ENCODE data around the gene TCEAL8.

The TCEAL8 gene, protein sequence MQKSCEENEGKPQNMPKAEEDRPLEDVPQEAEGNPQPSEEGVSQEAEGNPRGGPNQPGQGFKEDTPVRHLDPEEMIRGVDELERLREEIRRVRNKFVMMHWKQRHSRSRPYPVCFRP

DNA sequence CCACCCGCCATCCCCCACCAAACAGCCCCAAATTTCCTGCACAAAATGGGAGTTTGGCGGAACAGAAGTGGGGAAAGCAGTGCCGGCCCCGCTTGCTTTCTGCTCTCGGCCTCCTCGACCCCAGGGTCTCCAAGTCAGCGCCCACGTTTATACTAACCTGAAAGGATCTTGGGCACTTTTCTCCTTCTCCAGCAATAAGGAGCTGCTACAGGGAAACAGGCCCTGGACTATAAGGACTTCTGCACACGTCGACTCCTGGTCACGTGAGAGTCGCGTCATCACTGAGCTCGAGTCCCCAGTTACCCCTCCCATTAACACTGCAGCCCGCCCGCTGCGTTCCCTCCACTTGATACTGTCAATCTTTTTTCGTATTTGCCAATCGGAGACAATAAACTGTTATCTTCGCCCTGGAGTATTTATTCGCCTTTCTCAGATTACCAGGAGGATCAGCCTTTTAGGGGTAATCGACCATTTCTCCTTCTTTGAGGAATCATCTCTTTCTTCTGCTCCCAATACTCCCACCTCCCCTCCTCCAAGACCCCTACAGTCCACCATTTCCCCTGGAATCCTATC lies at the start of gene TCEAL8:
TSS of gene TCEAL8 (minus strand) at position 235 of the 573 bp plus-strand sequence. CDS start 1,176 bp downstream, outside the sequence.
- CTCF ChIA-PET: interaction anchor here (1.9 kb wide), 1 partner anchor 44 kb away, joined by 4 read pairs; no protein-coding TSS in a partner anchor
- peak; percentile 71 for DNase-seq (ENCODE audit: low spot score)
- TF ChIP-seq, protein P1, sequence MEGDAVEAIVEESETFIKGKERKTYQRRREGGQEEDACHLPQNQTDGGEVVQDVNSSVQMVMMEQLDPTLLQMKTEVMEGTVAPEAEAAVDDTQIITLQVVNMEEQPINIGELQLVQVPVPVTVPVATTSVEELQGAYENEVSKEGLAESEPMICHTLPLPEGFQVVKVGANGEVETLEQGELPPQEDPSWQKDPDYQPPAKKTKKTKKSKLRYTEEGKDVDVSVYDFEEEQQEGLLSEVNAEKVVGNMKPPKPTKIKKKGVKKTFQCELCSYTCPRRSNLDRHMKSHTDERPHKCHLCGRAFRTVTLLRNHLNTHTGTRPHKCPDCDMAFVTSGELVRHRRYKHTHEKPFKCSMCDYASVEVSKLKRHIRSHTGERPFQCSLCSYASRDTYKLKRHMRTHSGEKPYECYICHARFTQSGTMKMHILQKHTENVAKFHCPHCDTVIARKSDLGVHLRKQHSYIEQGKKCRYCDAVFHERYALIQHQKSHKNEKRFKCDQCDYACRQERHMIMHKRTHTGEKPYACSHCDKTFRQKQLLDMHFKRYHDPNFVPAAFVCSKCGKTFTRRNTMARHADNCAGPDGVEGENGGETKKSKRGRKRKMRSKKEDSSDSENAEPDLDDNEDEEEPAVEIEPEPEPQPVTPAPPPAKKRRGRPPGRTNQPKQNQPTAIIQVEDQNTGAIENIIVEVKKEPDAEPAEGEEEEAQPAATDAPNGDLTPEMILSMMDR (conservative IDR thresholded peaks at IDR 0.05; ENCODE audit: low read depth): no peak
- POLR2A ChIA-PET (ENCODE audit: low non-redundant PET): interaction anchor here (0.7 kb wide), 1 partner anchor 56 kb away, joined by 3 read pairs; the partner anchor contains the start of gene BEX2
- H3K27ac ChIP-seq: peak within 1 kb of the TSS; percentile 75

DNA sequence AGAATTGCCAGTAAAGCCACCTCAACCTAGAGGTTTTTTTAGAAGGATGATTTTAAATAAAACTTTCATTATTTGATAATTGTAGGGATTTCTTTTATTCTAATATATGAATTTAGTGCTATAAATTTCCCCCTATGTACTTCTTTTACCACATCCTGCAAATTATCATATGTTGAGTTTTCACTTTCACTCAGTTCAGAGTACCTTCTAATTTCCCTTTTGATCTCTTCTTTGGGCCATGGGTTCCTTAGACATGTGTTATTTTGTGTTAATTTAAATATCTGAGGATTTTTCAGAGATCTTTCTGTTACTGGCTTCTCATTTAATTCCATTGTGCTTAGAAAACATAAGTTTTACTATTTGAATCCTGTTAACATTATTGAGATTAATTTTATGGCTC lies 49.8 kb upstream of the TCEAL8 start:
- ChIA-PET CTCF (no interaction called here), POLR2A (ENCODE audit: low non-redundant PET) (no interaction called here)
- no peak for DNase-seq (ENCODE audit: low spot score)
- H3K27ac ChIP-seq: no peak overlapping the region
- TF ChIP-seq, protein P1 (conservative IDR thresholded peaks at IDR 0.05; ENCODE audit: low read depth): no peak

DNA sequence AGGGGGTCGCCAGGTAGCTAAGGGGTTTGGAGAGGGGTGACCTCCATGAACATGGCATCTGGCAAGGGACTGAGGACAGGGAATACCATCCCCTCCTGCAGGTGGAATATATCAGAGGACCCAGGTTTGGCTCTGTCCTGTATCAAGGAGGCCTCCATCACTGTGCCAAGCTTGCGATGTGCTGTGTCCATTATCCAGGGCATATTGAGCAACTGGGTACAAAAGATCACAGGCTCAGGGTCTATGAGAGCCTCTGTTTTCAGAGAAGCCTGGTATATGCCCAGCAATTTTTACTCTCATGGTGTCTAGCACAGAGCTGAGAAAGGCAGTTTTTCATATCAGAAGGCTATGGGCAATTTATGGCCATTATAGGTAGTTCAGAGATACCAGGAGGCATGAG lies 38.2 kb upstream of the TCEAL8 start:
- CTCF ChIA-PET: no interaction called here
- H3K27ac ChIP-seq: no peak overlapping the region
- POLR2A ChIA-PET (ENCODE audit: low non-redundant PET): no interaction called here
- TF ChIP-seq, protein P1 (conservative IDR thresholded peaks at IDR 0.05; ENCODE audit: low read depth): no peak
- DNase-seq (ENCODE audit: low spot score): no peak

DNA sequence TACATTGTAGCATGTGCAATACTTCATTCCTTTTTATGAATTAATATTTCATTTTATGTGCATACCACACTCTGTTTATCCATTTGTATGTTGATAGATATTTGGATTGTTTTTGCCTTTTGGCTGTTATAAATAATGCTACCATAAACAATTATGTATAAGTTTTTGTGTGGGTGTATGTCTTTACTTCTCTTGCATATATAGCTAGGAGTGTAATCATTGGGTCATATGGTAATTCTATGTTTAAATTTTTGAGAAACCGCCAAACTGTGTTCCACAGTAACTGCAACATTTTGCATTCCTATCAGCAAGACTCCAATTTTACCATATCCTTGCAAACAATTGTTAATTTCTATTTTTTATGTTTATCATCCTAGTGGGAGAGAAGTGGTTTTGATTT lies 24.7 kb upstream of the TCEAL8 start:
- H3K27ac ChIP-seq: no peak overlapping the region
- CTCF ChIA-PET: no interaction called here
- POLR2A ChIA-PET (ENCODE audit: low non-redundant PET): no interaction called here
- no peak for DNase-seq (ENCODE audit: low spot score)
- TF ChIP-seq, protein P1 (conservative IDR thresholded peaks at IDR 0.05; ENCODE audit: low read depth): no peak

DNA sequence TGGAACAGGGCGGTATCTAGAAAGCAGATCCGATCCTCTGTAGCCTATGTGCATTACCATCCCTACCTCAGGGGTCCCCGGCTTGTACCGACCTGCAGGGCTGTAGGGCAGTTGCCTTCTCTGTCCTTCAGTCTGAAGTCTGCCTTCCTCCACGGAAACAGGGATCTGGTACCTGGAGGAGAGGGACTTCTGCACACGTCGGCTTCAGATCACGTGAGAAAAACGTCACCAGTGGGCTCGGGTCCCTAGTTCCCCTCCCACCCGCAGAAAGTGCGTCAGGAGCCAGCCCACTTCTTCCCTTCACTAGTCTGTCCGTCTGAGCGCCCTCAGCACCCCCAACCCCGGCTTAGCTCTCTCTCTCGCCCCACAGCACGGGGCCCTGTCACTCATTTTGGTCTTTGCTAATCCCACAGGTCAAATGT lies 21.6 kb upstream of the TCEAL8 start, which contains the start of gene TCEAL5:
TSS of gene TCEAL5 (minus strand) at position 170 of the 422 bp plus-strand sequence. CDS start 2,187 bp downstream, outside the sequence.
- no peak for DNase-seq (ENCODE audit: low spot score)
- TF ChIP-seq, protein P1 (conservative IDR thresholded peaks at IDR 0.05; ENCODE audit: low read depth): no peak
- ChIA-PET CTCF (no interaction called here), POLR2A (ENCODE audit: low non-redundant PET) (no interaction called here)
- no peak within 1 kb of the TSS for H3K27ac ChIP-seq

DNA sequence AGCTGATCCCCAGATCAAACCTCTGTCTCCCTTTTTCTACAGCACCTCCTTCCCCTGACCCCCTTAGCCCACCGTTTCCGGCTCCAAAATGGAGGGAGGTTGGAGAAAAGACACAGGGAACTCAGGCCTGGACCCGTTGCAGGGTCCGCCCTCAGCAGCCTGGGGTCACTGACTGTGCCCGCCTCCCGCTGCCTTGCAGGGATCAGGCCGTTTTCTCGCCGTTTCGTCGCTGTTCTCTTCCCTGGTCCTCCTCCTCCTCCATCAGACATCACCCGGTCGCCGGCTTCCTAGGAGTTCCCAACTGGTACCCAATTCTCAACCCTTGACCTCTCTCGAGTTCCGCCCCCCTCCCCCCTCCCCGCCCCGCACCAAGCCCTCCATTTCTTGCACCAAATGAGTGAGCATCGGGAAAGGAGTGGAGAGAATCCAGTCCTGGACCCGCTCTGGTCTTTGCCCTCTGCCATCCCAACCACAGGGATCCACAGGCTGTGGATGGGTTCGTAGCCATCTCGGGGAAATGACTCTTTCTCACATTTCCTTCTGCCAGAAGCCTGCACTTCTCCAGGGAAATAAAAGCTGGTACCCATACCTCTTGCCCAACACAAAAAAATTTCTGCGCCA lies 21.1 kb upstream of the TCEAL8 start:
- CTCF ChIA-PET: no interaction called here
- TF ChIP-seq, protein P1 (conservative IDR thresholded peaks at IDR 0.05; ENCODE audit: low read depth): no peak

More for the DNA sequence above, 21.1 kb upstream of the TCEAL8 start:
- POLR2A ChIA-PET (ENCODE audit: low non-redundant PET): no interaction called here
- no peak for DNase-seq (ENCODE audit: low spot score)
- H3K27ac ChIP-seq: no peak overlapping the region
